Right kidney (tissue), 9 donors: Measurements from ENCODE around the gene TMEM53.

Experiments used
- DNase-seq: peaks from one replicate; pipeline ENCODE4 v3.0.0-alpha.2; 2016
- long read RNA-seq, 8 donors: transcript quantifications; one replicate each; lab custom pipeline, GENCODE V29; 2026

TMEM53 gene
- long read RNA-seq, donor 1, transcript TMEM53-202 (3 exons, 2,310 nt) = major isoform, 7 of 148 reads
- long read RNA-seq, donor 1, partial matches to known transcripts = 108 of 148 reads
- long read RNA-seq, donor 1, other reads (novel, unspliced or antisense) = 22 of 148 reads
- long read RNA-seq, donor 2, partial matches to known transcripts = 5 of 18 reads
- long read RNA-seq, donor 2, other reads (novel, unspliced or antisense) = 8 of 18 reads
- long read RNA-seq, donor 3, partial matches to known transcripts = 24 of 32 reads
- long read RNA-seq, donor 3, other reads (novel, unspliced or antisense) = 5 of 32 reads
- long read RNA-seq, donor 4, partial matches to known transcripts = 11 of 32 reads
- long read RNA-seq, donor 4, other reads (novel, unspliced or antisense) = 15 of 32 reads
- long read RNA-seq, donor 5, transcript TMEM53-202 (3 exons, 2,310 nt) = major isoform, 7 of 14 reads
- long read RNA-seq, donor 5, partial matches to known transcripts = 0 of 14 reads
- long read RNA-seq, donor 5, other reads (novel, unspliced or antisense) = 0 of 14 reads
- long read RNA-seq, donor 6, partial matches to known transcripts = 9 of 28 reads
- long read RNA-seq, donor 6, other reads (novel, unspliced or antisense) = 11 of 28 reads
- long read RNA-seq, donor 7, partial matches to known transcripts = 0 of 9 reads
- long read RNA-seq, donor 7, other reads (novel, unspliced or antisense) = 0 of 9 reads
- long read RNA-seq, donor 8, partial matches to known transcripts = 81 of 97 reads
- long read RNA-seq, donor 8, other reads (novel, unspliced or antisense) = 12 of 97 reads

DNA sequence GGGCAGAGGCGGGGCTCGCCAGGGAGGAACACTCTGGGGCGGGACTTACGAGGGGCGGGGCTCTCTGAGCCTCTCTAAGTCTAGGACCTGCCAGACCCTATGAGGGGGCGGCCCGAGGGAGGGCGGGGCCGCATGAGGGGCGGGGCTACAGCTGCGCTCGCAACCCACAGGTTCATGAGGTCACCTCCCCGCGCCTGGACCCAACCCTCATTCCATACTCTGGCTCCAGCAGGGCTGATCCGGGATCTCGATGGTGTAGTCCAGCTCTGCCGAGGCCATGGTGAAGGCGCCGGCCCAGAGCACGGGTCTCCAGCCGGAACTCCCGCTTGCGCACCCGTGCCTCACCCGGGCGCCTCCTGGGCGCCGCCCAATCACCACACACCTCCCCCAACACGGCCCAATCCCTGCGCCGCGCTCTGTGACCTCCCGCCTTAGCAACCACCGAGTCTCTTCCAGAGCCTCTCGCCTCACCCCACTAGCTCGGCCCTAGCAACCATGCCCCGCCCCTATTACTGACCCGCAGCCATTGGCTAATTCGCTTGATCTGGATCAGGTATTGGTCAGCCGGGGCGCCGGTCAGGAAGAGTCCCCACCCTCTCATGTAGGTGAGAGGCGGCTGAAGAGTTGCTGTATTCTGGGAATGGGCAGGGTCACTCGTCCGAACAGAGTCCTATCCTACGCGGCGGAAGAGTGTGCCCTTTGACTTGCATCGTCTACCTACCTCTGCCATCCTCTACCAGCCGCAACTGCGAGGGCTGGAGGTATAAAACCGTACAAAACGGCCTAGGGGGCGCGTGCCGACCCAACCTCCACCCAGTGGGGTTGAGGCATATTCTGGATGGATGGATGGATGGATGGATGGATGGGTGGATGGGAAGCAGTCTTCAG, at the start of gene TMEM53, which contains the start of gene ARMH1:
Gene TMEM53, minus strand, starts transcription at position 369 of the 888 bp plus-strand sequence. Its CDS starts 90 bp downstream, at position 279.
Gene ARMH1, plus strand, starts transcription at position 602 of the 888 bp plus-strand sequence. CDS start 14,984 bp downstream, outside the sequence.
- peak; percentile 98 for DNase-seq

- DNase-seq = no peak
Observed at GRCh38 chr1:44723496-44724295, 49.4 kb upstream of the TMEM53 start.

- no peak for DNase-seq
Observed at GRCh38 chr1:44723064-44723463, 48.8 kb upstream of the TMEM53 start.

- no peak for DNase-seq
Observed at GRCh38 chr1:44721485-44722361, 47.4 kb upstream of the TMEM53 start.

DNA sequence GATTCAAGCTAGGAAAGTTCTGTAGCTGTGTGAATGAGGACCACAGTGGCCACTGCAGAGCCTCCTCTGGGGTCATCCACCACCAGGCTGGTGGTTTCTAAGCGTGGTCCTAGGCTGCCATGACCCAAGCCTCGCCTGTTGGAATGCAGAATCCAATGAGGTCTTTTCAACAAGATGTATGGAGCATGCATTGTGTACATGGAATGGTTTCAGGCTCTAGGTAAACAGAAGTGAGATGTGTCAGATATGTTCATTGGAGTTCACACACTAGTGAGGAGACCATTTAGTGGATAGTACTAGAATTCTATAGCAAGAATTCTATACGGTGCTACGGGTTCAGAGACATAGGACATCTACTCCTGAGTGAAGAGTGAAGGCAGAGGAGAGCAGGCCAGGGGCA, 46.0 kb upstream of the TMEM53 start:
- no peak for DNase-seq

DNA sequence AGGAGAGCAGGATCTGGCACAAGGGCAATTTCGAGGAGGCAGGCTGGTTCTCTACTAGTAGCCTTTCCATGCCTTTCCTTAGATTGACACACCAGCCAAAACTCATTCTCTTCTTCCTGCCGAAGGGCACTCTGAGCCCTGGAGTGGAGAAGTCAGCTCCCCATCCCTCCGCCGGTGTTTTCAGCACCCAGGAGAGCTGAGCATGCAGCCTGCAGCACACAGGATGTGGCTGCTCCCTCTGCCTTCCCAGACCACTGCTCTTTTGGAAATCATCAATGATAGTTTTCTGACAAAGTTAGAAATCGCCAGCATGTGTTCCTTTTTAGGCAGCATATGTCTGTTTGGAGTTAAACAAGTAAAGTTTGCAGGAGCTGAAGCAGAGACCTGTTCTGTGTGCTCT, 45.0 kb upstream of the TMEM53 start:
- no peak for DNase-seq

GRCh38 chr1:44718091-44718490, 43.8 kb upstream of the TMEM53 start:
- DNase-seq = no peak

- DNase-seq = no peak
Observed at GRCh38 chr1:44717653-44718052, 43.4 kb upstream of the TMEM53 start.

GRCh38 chr1:44717156-44717555, 42.9 kb upstream of the TMEM53 start:
- no peak for DNase-seq

GRCh38 chr1:44714944-44715571, 40.8 kb upstream of the TMEM53 start:
- peak; percentile 54 for DNase-seq

DNA sequence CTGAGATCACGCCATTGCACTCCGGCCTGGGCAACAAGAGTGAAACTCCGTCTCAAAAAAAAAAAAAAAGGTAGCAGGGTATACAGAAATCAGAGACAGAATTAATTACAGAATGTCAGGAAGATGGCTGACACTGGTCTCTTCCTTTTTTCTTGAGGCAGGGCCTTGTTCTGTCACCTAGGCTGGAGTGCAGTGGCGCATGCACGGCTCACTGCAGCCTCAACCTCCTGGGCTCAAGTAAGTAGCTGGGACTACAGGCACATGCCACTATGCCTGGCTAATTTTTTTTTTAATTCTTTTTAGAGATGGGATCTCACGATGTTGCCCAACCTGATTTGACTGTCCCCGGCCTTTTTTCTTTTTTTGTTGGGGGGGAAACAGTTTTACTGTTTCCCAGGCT, 40.3 kb upstream of the TMEM53 start:
- no peak for DNase-seq

DNA sequence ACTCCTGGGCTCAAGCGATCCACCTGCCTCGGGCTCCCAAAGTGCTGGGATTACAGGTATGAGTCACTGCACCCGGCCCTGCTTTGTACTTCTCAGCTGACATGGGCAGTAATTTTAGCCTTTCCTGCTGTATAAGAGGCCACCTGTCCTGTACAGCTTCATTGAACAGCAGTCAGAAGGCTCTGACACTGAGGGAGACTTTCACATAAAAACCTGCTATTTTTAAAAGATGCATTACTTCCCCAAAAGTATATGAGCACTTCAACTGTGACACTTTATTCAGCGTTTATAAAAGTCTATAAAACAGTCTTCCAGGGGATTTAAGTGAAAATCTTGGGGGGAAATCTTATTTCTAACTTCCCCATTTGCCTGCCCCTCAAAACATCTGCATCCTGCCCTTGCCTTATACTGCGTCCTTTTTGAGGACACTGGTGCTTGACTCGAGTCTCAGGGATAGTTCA, 39.1 kb upstream of the TMEM53 start:
- DNase-seq = no peak

- DNase-seq = no peak
Observed at GRCh38 chr1:44707959-44708831, 33.9 kb upstream of the TMEM53 start.

- no peak for DNase-seq
Observed at GRCh38 chr1:44707112-44707881, 33.0 kb upstream of the TMEM53 start.

DNA sequence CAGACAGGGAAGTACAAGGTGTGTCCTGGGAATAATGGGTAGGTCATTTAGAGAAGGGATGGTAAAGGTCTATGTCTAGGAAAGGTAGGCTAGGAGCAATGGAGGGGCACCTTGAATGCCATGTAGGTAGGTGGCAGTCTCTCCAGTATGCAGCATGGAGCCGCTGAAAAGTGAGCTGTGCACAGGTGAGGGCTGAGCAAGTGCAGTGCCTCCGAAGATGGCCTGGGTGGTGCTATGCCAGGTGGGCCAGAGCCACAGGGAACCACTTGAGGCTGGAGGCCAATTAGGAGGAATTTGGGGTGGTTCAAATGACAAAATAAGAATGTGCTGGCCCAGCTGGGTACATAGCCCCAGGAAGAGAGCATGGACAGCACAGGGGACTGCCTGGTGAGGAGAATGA, 31.7 kb upstream of the TMEM53 start:
- no peak for DNase-seq

DNA sequence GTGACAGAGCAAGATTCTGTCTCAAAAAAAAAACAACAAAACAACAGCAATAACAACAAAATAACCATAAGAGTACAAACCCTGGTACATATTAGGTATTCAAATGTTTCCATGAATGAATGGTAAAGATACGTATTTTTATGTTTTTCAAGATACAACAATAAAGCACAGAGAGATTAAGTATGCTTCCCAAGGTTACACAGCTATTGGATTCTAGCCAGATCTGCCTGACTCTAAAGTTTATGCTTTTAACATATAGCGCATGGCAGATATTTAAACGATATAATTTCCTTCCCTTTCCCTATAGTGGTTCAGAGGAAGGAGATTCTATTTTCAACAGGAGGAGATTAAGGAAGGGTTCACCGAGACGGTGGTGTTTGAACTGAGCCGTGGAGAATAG, 31.2 kb upstream of the TMEM53 start:
- DNase-seq = no peak

DNA sequence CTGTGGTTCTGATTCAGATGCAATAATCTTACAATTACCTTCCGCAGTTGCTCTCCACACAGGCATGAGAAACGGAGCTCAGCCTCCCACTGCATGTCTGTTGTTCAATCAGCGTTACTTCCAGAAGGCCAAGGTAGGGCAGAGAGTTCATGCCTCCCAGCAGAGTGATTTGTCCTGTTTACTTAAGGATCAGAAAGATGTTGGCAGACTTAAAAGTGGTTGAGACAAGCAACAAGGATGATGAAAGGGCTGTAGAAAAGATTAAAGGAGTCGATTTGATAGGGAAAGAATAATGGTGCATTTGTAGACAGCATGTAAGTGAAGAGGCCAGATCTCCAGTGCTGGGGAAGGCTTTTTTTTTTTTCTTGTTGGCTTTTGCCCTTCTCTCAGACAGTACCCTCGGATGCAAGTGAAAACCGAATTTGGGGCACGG, 26.9 kb upstream of the TMEM53 start:
- no peak for DNase-seq

DNA sequence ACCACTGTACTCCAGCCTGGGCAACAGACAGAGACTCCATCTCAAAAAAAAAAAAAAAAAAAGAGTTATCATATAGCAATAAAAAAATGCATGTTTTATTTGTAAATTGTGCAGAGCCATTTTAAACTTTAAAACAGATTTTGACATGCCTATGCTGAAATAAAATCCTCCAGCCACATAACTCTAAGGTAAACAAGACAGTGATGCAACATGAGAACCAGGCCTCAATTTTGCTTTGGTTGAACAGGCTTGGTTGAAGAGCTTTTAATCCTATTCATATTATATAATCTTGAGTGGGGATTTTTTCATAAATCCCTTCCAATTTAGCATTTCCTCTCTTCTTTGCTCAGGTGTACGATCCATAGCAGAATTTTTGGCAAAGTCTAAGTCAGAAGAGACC, 26.3 kb upstream of the TMEM53 start:
- DNase-seq = no peak
